Measurements from ENCODE around the gene SPATA22.
"Not testable (repeated sequence)": the region's sequence is repeated elsewhere in the genome, so short reads cannot be mapped to it uniquely, and the experiment has no call there.

SPATA22 gene

GRCh38 chr17:3471599-3471998, at the start of gene SPATA22:
TSS of gene SPATA22 (minus strand) at chr17:3471819. CDS start at chr17:3469325, 2,494 bp downstream.
- DNase-seq = no peak

GRCh38 chr17:3519472-3519871, 47.9 kb upstream of the SPATA22 start:
- not testable (repeated sequence) for DNase-seq

GRCh38 chr17:3514873-3515272, 43.3 kb upstream of the SPATA22 start:
- no peak for DNase-seq

GRCh38 chr17:3514167-3514566, 42.5 kb upstream of the SPATA22 start:
- not testable (repeated sequence) for DNase-seq

- no peak for DNase-seq
Measured at GRCh38 chr17:3513305-3514035, 41.9 kb upstream of the SPATA22 start.

GRCh38 chr17:3512505-3513171, 41.0 kb upstream of the SPATA22 start:
- no peak for DNase-seq

GRCh38 chr17:3511852-3512504, 40.4 kb upstream of the SPATA22 start:
- DNase-seq = no peak

- DNase-seq = no peak
Measured at GRCh38 chr17:3510090-3510489, 38.5 kb upstream of the SPATA22 start.

- DNase-seq = no peak
Measured at GRCh38 chr17:3507869-3508268, 36.2 kb upstream of the SPATA22 start.

- DNase-seq = no peak
Measured at GRCh38 chr17:3507071-3507470, 35.5 kb upstream of the SPATA22 start.

GRCh38 chr17:3506054-3506453, 34.4 kb upstream of the SPATA22 start:
- no peak for DNase-seq

GRCh38 chr17:3505008-3505407, 33.4 kb upstream of the SPATA22 start:
- no peak for DNase-seq

GRCh38 chr17:3503285-3503684, 31.7 kb upstream of the SPATA22 start:
- no peak for DNase-seq

- no peak for DNase-seq
Measured at GRCh38 chr17:3502466-3502865, 30.8 kb upstream of the SPATA22 start.

- no peak for DNase-seq
Measured at GRCh38 chr17:3501344-3501743, 29.7 kb upstream of the SPATA22 start.

- no peak for DNase-seq
Measured at GRCh38 chr17:3497101-3497500, 25.5 kb upstream of the SPATA22 start.

- DNase-seq = no peak
Measured at GRCh38 chr17:3485481-3486068, 14.0 kb upstream of the SPATA22 start.

- DNase-seq = no peak
Measured at GRCh38 chr17:3482852-3483251, 11.2 kb upstream of the SPATA22 start.

- DNase-seq = no peak
Measured at GRCh38 chr17:3479988-3480387, 8.4 kb upstream of the SPATA22 start.

GRCh38 chr17:3475812-3476610, 4.4 kb upstream of the SPATA22 start, which contains the start of gene ASPA:
TSS of gene ASPA (plus strand) at chr17:3475997. CDS start at chr17:3476160, 163 bp downstream.
- DNase-seq = no peak

- no peak for DNase-seq
Measured at GRCh38 chr17:3475251-3475685, 3.6 kb upstream of the SPATA22 start.

- no peak for DNase-seq
Measured at GRCh38 chr17:3474212-3474611, 2.6 kb upstream of the SPATA22 start.

GRCh38 chr17:3472137-3472536, 518 bp upstream of the SPATA22 start:
- no peak for DNase-seq
